Neural crest cell (in vitro differentiated cells): ENCODE measurements around the gene GPR78. TPM values are rescaled to one million over a fixed set of nuclear protein-coding genes. Genes with fewer than 3 reads are reported as not detected.

ENCODE experiments used
- DNase-seq: peaks from one replicate; pipeline ENCODE4 v3.0.0; 2021; ENCODE audit warnings: low read depth, mixed read lengths, low spot score
- H3K27ac Mint-ChIP-seq: one replicate; pipeline ENCODE4 v1.8.0; 2021; ENCODE audit warnings: mild to moderate bottlenecking, mixed read lengths; ENCODE audit not compliant: unreplicated experiment
- H3K27me3 Mint-ChIP-seq: 2 replicates; pipeline ENCODE4 v1.8.0; 2021; ENCODE audit warnings: low read depth, mild to moderate bottlenecking, mixed read lengths
- H3K36me3 Mint-ChIP-seq: 2 replicates; pipeline ENCODE4 v1.8.0; 2021; ENCODE audit warnings: low read depth, mild to moderate bottlenecking, mixed read lengths
- H3K4me1 Mint-ChIP-seq: 2 replicates; pipeline ENCODE4 v1.8.0; 2021; ENCODE audit warnings: mixed read lengths
- H3K4me3 Mint-ChIP-seq: one replicate; pipeline ENCODE4 v1.8.0; 2021; ENCODE audit warnings: mild to moderate bottlenecking, mixed read lengths
- H3K9me3 Mint-ChIP-seq: 2 replicates; pipeline ENCODE4 v1.8.0; 2021; ENCODE audit warnings: mixed read lengths
- CTCF ChIP-seq: fragments of 200-600 bp; sonication (generic); conservative IDR thresholded peaks from 2 replicates; pipeline ENCODE4 v1.5.0; 2021; ENCODE audit warnings: antibody characterized with exemption, mild to moderate bottlenecking
- total RNA-seq: library from RNA; stranded (reverse); gene quantifications from 2 replicates; pipeline ENCODE4 v1.2.1, GENCODE V29; 2021

The GPR78 gene
- total RNA-seq, 1 donor from 2014 or later = not detected

- Mint-ChIP-seq H3K4me3 (no peak overlapping the region), H3K36me3 (no peaks in the 10 kb centered on the region), H3K27ac (no peak overlapping the region)
Measured at GRCh38 chr4:8600686-8601085, 20.5 kb downstream of the GPR78 start.

GRCh38 chr4:8601086-8601485, 20.9 kb downstream of the GPR78 start:
- H3K36me3 Mint-ChIP-seq = no peaks in the 10 kb centered on the region
- no peak for TF ChIP-seq CTCF

More at GRCh38 chr4:8600686-8601085, 20.5 kb downstream of the GPR78 start:
- peaks cover 4% of the 10 kb centered on the region for H3K27me3 Mint-ChIP-seq
- TF ChIP-seq CTCF = no peak
- H3K9me3 Mint-ChIP-seq = no peaks in the 10 kb centered on the region
- no peak for DNase-seq
- no peaks in the 10 kb centered on the region for H3K4me1 Mint-ChIP-seq

GRCh38 chr4:8601556-8601955, 21.4 kb downstream of the GPR78 start:
- no peak overlapping the region for H3K27ac Mint-ChIP-seq
- H3K27me3 Mint-ChIP-seq = peaks cover 4% of the 10 kb centered on the region
- no peak for DNase-seq
- H3K36me3 Mint-ChIP-seq = no peaks in the 10 kb centered on the region
- H3K4me1 Mint-ChIP-seq = no peaks in the 10 kb centered on the region
- no peak for TF ChIP-seq CTCF
- no peak overlapping the region for H3K4me3 Mint-ChIP-seq
- H3K9me3 Mint-ChIP-seq = no peaks in the 10 kb centered on the region

More at GRCh38 chr4:8601086-8601485, 20.9 kb downstream of the GPR78 start:
- no peaks in the 10 kb centered on the region for H3K9me3 Mint-ChIP-seq
- no peak overlapping the region for H3K27ac Mint-ChIP-seq
- no peak for DNase-seq
- H3K4me1 Mint-ChIP-seq = no peaks in the 10 kb centered on the region
- no peak overlapping the region for H3K4me3 Mint-ChIP-seq
- H3K27me3 Mint-ChIP-seq = peaks cover 4% of the 10 kb centered on the region

- DNase-seq = no peak
- no peak overlapping the region for H3K4me3 Mint-ChIP-seq
- peaks cover 4% of the 10 kb centered on the region for H3K27me3 Mint-ChIP-seq
- no peaks in the 10 kb centered on the region for H3K9me3 Mint-ChIP-seq
- H3K27ac Mint-ChIP-seq = no peak overlapping the region
- no peaks in the 10 kb centered on the region for H3K36me3 Mint-ChIP-seq
- no peak for TF ChIP-seq CTCF
- H3K4me1 Mint-ChIP-seq = no peaks in the 10 kb centered on the region
Measured at GRCh38 chr4:8602686-8603430, 22.7 kb downstream of the GPR78 start.

GRCh38 chr4:8603931-8604330, 23.7 kb downstream of the GPR78 start:
- H3K27ac Mint-ChIP-seq = no peak overlapping the region
- TF ChIP-seq CTCF = no peak
- H3K4me3 Mint-ChIP-seq = no peak overlapping the region
- no peak for DNase-seq
- no peaks in the 10 kb centered on the region for H3K36me3 Mint-ChIP-seq
- peaks cover 6% of the 10 kb centered on the region for H3K27me3 Mint-ChIP-seq
- H3K9me3 Mint-ChIP-seq = no peaks in the 10 kb centered on the region
- no peaks in the 10 kb centered on the region for H3K4me1 Mint-ChIP-seq
